Keratinocyte (primary cell): ENCODE measurements around the gene ELMO3. TPM values are rescaled to one million over a fixed set of nuclear protein-coding genes. Genes with fewer than 3 reads are reported as not detected.
A peak's percentile ranks its signal among the peaks of the same experiment; 100 is the strongest.

Experiments used
- DNase-seq: peaks from one replicate; pipeline ENCODE4 v3.0.0-alpha.2; 2011; ENCODE audit warnings: low read depth, missing footprints, low spot score
- FAIRE-seq: peaks from 2 replicates; lab custom pipeline; 2011; peaks lifted over from hg19 to GRCh38; lab: Jason Lieb, UNC
- H2AFZ ChIP-seq: 2 replicates; pipeline ENCODE4 v1.6.0; 2012; ENCODE audit warnings: low read length, control low read depth, inconsistent platforms; ENCODE audit not compliant: control insufficient read depth
- H3K27ac ChIP-seq: 2 replicates; pipeline ENCODE4 v1.5.1; 2011; ENCODE audit warnings: low read length; ENCODE audit not compliant: control insufficient read depth, insufficient read depth
- H3K27me3 ChIP-seq: 3 replicates; pipeline ENCODE4 v1.6.0; 2011; ENCODE audit warnings: low read length; ENCODE audit not compliant: control insufficient read depth, insufficient read depth; ENCODE audit errors: extremely low read depth
- H3K36me3 ChIP-seq, 2 experiments: 2 replicates in 1 of 2; 3 replicates in 1 of 2; pipeline ENCODE4 v1.5.1; 2011; ENCODE audit warnings: low read length in 2 of 2, mild to moderate bottlenecking in 1 of 2; ENCODE audit not compliant: control insufficient read depth in 2 of 2, insufficient read depth in 2 of 2; ENCODE audit errors: extremely low read depth in 1 of 2
- H3K4me1 ChIP-seq: 3 replicates; pipeline ENCODE4 v1.5.1; 2011; ENCODE audit warnings: low read length; ENCODE audit not compliant: control insufficient read depth, insufficient read depth; ENCODE audit errors: extremely low read depth
- H3K4me2 ChIP-seq: 3 replicates; pipeline ENCODE4 v1.6.0; 2011; ENCODE audit warnings: low read depth, low read length; ENCODE audit not compliant: control insufficient read depth, insufficient read depth; ENCODE audit errors: extremely low read depth
- H3K4me3 ChIP-seq, 3 experiments: fragments of 200-600 bp in 1 of 3; sonication (generic) in 1 of 3; 2 replicates in 2 of 3; 3 replicates in 1 of 3; pipeline ENCODE4 v1.5.1; 2011 to 2016; ENCODE audit warnings: low read length in 3 of 3, mild to moderate bottlenecking in 3 of 3, control low read depth in 2 of 3, inconsistent platforms in 1 of 3, low read depth in 1 of 3, mixed read lengths in 1 of 3, mixed run types in 1 of 3, moderate library complexity in 1 of 3; ENCODE audit not compliant: control insufficient read depth in 2 of 3, insufficient read depth in 2 of 3; ENCODE audit errors: extremely low read depth in 1 of 3
- H3K79me2 ChIP-seq: 2 replicates; pipeline ENCODE4 v1.6.0; 2012; ENCODE audit warnings: low read length; ENCODE audit not compliant: control insufficient read depth, insufficient read depth
- H3K9ac ChIP-seq: 3 replicates; pipeline ENCODE4 v1.6.0; 2011; ENCODE audit warnings: low read length; ENCODE audit not compliant: control insufficient read depth, insufficient read depth; ENCODE audit errors: extremely low read depth
- H3K9me1 ChIP-seq: 3 replicates; pipeline ENCODE4 v1.6.0; 2011; ENCODE audit warnings: low read length; ENCODE audit not compliant: control insufficient read depth, insufficient read depth; ENCODE audit errors: extremely low read depth
- H3K9me3 ChIP-seq: 2 replicates; pipeline ENCODE4 v1.5.1; 2012; ENCODE audit warnings: low read depth, low read length; ENCODE audit not compliant: control insufficient read depth
- H4K20me1 ChIP-seq: 3 replicates; pipeline ENCODE4 v1.6.0; 2011; ENCODE audit warnings: low read length; ENCODE audit not compliant: control insufficient read depth, insufficient read depth; ENCODE audit errors: extremely low read depth
- CTCF ChIP-seq, 3 experiments: IDR thresholded peaks in 1 of 3; conservative IDR thresholded peaks in 1 of 3; optimal IDR thresholded peaks in 1 of 3; 2 replicates in 2 of 3; 3 replicates in 1 of 3; pipeline versions ENCODE3 to v1.5.1; 2011; ENCODE audit warnings: low read length in 3 of 3, mild to moderate bottlenecking in 3 of 3, moderate library complexity in 2 of 3, control low read depth in 1 of 3, inconsistent platforms in 1 of 3; ENCODE audit not compliant: insufficient read depth in 2 of 3; ENCODE audit errors: extremely low read depth in 1 of 3
- EZH2 ChIP-seq: IDR thresholded peaks from one replicate; pipeline ENCODE4 v1.6.1; 2012; ENCODE audit warnings: inconsistent platforms, mild to moderate bottlenecking, low read length, moderate library complexity
- dilution Hi-C: fragments of 300-500 bp; cut with MboI; formaldehyde crosslinking; loops from one replicate; pipeline ENCODE4 v1.7.0; 2020; ENCODE audit warnings: low sequenced_read_pairs; ENCODE audit not compliant: extremely low pct_ligation_motif_present
- polyA plus RNA-seq, 5 experiments: library from polyadenylated mRNA; depleted of rRNA in 3 of 5; stranded (reverse) in 3 of 5; stranded (forward) in 1 of 5; unstranded in 1 of 5; fragments of >200 nt; gene quantifications; 1 replicate in 1 of 5; 2 replicates in 3 of 5; 3 replicates in 1 of 5; pipeline versions ENCODE4 v1.2.1 to v1.2.3, GENCODE V29; 2011 to 2012; ENCODE audit warnings: missing spikeins in 2 of 5, low read depth in 1 of 5, low replicate concordance in 1 of 5

The ELMO3 gene
- polyA plus RNA-seq, 1 donor (not counting 4 experiments of a cell fraction or from before 2014, with no cell fraction given) = 21.0 TPM

- FAIRE-seq (no peak), DNase-seq (no peak)
- Histone ChIP-seq H3K36me3 (no peaks in the 10 kb centered on the region), H3K4me1 (peaks cover 25% of the 10 kb centered on the region), H2AFZ (no peak overlapping the region), H3K9me3 (no peaks in the 10 kb centered on the region), H3K27ac (no peak overlapping the region), H3K9ac (no peak overlapping the region), H3K79me2 (peaks cover 7% of the 10 kb centered on the region), H3K27me3 (no peaks in the 10 kb centered on the region), H4K20me1 (no peaks in the 10 kb centered on the region), H3K4me3 (no peak overlapping the region), H3K9me1 (peaks cover 2% of the 10 kb centered on the region), H3K4me2 (peak overlapping the region; percentile 73)
- TF ChIP-seq EZH2 = no peak
- no peak for TF ChIP-seq CTCF (optimal IDR thresholded peaks at IDR 0.05 in 1 of 3, IDR thresholded peaks at IDR 0.05 in 1 of 3, conservative IDR thresholded peaks at IDR 0.05 in 1 of 3; ENCODE audit: extremely low read depth in 1 of 3, insufficient read depth in 2 of 3, low read length in 3 of 3)
- dilution Hi-C loops = no loop called here
These were observed 13.2 kb upstream of the ELMO3 start for GRCh38 chr16:67185651-67186134.

GRCh38 chr16:67186550-67186950 is 12.4 kb upstream of the ELMO3 start:
- Histone ChIP-seq H3K9ac (no peak overlapping the region), H3K79me2 (peaks cover 7% of the 10 kb centered on the region), H3K4me1 (peaks cover 22% of the 10 kb centered on the region), H4K20me1 (no peaks in the 10 kb centered on the region), H3K27me3 (no peaks in the 10 kb centered on the region), H2AFZ (no peak overlapping the region), H3K36me3 (no peaks in the 10 kb centered on the region), H3K4me3 (no peak overlapping the region), H3K9me3 (no peaks in the 10 kb centered on the region), H3K4me2 (no peak overlapping the region), H3K9me1 (peaks cover 2% of the 10 kb centered on the region), H3K27ac (no peak overlapping the region)
- dilution Hi-C loops = no loop called here
- no peak for TF ChIP-seq CTCF (optimal IDR thresholded peaks at IDR 0.05 in 1 of 3, IDR thresholded peaks at IDR 0.05 in 1 of 3, conservative IDR thresholded peaks at IDR 0.05 in 1 of 3; ENCODE audit: extremely low read depth in 1 of 3, insufficient read depth in 2 of 3, low read length in 3 of 3)
- no peak for TF ChIP-seq EZH2
- FAIRE-seq = no peak
- no peak for DNase-seq
